Measurements from ENCODE around the gene FGF21. TPM values are rescaled to one million over a fixed set of nuclear protein-coding genes. Genes with fewer than 3 reads are reported as not detected.

The FGF21 gene
- polyA plus RNA-seq, 1 of the 3 experiments (the other 2 are of a cell fraction) = not detected

DNA sequence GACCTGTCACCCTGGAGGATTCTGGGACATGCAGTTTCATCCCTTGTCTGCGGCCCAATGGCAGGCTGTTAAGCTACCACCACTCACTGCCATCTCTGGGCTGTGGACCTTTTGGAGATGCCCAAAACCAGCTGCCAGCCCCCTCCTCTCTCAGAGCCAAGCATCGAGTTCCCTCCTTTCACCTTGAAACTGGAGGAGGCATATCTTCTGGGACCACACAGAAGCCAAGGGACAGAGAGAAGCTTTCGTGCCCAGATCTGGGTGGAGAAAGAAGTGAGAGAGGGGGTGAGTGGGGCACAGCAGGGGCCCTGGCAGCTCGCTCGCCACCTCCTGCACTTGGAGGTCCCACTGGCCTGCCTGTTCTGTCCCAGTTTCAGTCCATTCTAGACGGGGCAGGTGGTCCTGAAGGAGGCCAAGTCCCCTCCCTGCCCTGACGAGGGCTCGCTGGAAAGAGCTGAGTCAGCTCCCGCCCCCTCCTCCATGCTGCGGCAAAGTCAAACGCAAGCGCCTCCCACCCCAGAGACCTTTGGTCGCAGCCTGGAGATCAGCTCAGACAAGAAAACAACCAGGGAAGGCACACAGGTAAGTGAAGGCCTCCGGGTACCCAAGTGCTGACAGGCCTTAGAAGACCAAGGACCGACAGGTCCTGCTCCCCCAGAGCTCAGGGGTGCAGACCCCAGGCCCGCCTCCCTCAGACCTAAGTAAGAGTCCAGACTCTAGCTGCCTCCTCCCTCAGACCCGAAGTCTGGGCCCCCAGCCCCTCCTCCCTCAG, 51.7 kb downstream of the FGF21 start:
- H3K9me3 ChIP-seq = no peaks in the 10 kb centered on the region
- no peaks in the 10 kb centered on the region for H3K27me3 ChIP-seq (ENCODE audit: insufficient read depth)
- POLR2A ChIA-PET = interaction anchor here (1.2 kb wide), 1 partner anchor 12 kb away, joined by 5 read pairs; no protein-coding TSS in a partner anchor
- peak; percentile 19 for DNase-seq
- H3K36me3 ChIP-seq (replicated peaks in 1 of 2; ENCODE audit: control insufficient read depth in 1 of 2, insufficient read depth in 2 of 2, low read length in 1 of 2) = peaks cover 0 to 2% of the 10 kb centered on the region in 2 experiments
- no peak overlapping the region for H3K4me2 ChIP-seq
- H3K79me2 ChIP-seq (ENCODE audit: insufficient read depth) = no peaks in the 10 kb centered on the region
- H3K4me1 ChIP-seq (ENCODE audit: control insufficient read depth in 1 of 2, insufficient read depth in 2 of 2, low read depth in 1 of 2, low read length in 1 of 2) = peaks cover 0 to 9% of the 10 kb centered on the region in 2 experiments; a peak in 2 of 4 replicates
- no peaks in the 10 kb centered on the region for H3K9me2 ChIP-seq
- peaks cover 4% of the 10 kb centered on the region for H3F3A ChIP-seq (replicated peaks; ENCODE audit: insufficient read depth)
- CTCF ChIA-PET = interaction anchor here (0.8 to 6.9 kb wide), 9 partner anchors 12 to 193 kb away, joined by 3 to 59 read pairs (median 4); partner anchors contain the start of gene HSD17B14
- no peaks in the 10 kb centered on the region for H4K20me1 ChIP-seq (ENCODE audit: insufficient read depth)
- H3K4me3 ChIP-seq (ENCODE audit: low read depth in 2 of 2, low read length in 1 of 2) = no peak overlapping the region
- H3K27ac ChIP-seq (ENCODE audit: low read depth in 2 of 2, low read length in 1 of 2) = no peak overlapping the region
- TF ChIP-seq TCF12 (IDR thresholded peaks at IDR 0.05) (no peak), EP300 (IDR thresholded peaks at IDR 0.05; ENCODE audit: borderline replicate concordance in 1 of 2, low read depth in 1 of 2, low read length in 1 of 2) (no peak), FOSL2 (IDR thresholded peaks at IDR 0.05; ENCODE audit: borderline replicate concordance, low read depth) (no peak), NFIC (IDR thresholded peaks at IDR 0.05; ENCODE audit: borderline replicate concordance) (no peak), RCOR1 (IDR thresholded peaks at IDR 0.05; ENCODE audit: low read length) (no peak), RFX5 (IDR thresholded peaks at IDR 0.05; ENCODE audit: low read length) (no peak), GATA2 (CRISPR knock-in tag; IDR thresholded peaks at IDR 0.05) (no peak), GABPA (IDR thresholded peaks at IDR 0.05; ENCODE audit: low read depth) (no peak), POLR2AphosphoS5 (IDR thresholded peaks at IDR 0.05; ENCODE audit: low read depth, low read length) (no peak), RXRA (IDR thresholded peaks at IDR 0.05; ENCODE audit: borderline replicate concordance, low read depth) (no peak), SMC3 (IDR thresholded peaks at IDR 0.05; ENCODE audit: low read depth, low read length) (no peak), EZH2phosphoT487 (IDR thresholded peaks at IDR 0.05; ENCODE audit: borderline replicate concordance, low read depth) (no peak), CHD2 (IDR thresholded peaks at IDR 0.05; ENCODE audit: low read length, partially characterized antibody) (no peak), ELF1 (IDR thresholded peaks at IDR 0.05) (no peak), JUND (IDR thresholded peaks at IDR 0.05) (no peak)
- TF ChIP-seq, protein P1, sequence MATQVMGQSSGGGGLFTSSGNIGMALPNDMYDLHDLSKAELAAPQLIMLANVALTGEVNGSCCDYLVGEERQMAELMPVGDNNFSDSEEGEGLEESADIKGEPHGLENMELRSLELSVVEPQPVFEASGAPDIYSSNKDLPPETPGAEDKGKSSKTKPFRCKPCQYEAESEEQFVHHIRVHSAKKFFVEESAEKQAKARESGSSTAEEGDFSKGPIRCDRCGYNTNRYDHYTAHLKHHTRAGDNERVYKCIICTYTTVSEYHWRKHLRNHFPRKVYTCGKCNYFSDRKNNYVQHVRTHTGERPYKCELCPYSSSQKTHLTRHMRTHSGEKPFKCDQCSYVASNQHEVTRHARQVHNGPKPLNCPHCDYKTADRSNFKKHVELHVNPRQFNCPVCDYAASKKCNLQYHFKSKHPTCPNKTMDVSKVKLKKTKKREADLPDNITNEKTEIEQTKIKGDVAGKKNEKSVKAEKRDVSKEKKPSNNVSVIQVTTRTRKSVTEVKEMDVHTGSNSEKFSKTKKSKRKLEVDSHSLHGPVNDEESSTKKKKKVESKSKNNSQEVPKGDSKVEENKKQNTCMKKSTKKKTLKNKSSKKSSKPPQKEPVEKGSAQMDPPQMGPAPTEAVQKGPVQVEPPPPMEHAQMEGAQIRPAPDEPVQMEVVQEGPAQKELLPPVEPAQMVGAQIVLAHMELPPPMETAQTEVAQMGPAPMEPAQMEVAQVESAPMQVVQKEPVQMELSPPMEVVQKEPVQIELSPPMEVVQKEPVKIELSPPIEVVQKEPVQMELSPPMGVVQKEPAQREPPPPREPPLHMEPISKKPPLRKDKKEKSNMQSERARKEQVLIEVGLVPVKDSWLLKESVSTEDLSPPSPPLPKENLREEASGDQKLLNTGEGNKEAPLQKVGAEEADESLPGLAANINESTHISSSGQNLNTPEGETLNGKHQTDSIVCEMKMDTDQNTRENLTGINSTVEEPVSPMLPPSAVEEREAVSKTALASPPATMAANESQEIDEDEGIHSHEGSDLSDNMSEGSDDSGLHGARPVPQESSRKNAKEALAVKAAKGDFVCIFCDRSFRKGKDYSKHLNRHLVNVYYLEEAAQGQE (IDR thresholded peaks at IDR 0.05; ENCODE audit: low read depth, low read length) = no peak
- TF ChIP-seq, protein P2, sequence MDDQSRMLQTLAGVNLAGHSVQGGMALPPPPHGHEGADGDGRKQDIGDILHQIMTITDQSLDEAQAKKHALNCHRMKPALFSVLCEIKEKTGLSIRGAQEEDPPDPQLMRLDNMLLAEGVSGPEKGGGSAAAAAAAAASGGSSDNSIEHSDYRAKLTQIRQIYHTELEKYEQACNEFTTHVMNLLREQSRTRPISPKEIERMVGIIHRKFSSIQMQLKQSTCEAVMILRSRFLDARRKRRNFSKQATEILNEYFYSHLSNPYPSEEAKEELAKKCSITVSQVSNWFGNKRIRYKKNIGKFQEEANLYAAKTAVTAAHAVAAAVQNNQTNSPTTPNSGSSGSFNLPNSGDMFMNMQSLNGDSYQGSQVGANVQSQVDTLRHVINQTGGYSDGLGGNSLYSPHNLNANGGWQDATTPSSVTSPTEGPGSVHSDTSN (IDR thresholded peaks at IDR 0.05) = no peak
- TF ChIP-seq, protein P3, sequence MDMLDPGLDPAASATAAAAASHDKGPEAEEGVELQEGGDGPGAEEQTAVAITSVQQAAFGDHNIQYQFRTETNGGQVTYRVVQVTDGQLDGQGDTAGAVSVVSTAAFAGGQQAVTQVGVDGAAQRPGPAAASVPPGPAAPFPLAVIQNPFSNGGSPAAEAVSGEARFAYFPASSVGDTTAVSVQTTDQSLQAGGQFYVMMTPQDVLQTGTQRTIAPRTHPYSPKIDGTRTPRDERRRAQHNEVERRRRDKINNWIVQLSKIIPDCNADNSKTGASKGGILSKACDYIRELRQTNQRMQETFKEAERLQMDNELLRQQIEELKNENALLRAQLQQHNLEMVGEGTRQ (IDR thresholded peaks at IDR 0.05; ENCODE audit: borderline replicate concordance, low read depth, low read length) = no peak
- TF ChIP-seq, protein P4, sequence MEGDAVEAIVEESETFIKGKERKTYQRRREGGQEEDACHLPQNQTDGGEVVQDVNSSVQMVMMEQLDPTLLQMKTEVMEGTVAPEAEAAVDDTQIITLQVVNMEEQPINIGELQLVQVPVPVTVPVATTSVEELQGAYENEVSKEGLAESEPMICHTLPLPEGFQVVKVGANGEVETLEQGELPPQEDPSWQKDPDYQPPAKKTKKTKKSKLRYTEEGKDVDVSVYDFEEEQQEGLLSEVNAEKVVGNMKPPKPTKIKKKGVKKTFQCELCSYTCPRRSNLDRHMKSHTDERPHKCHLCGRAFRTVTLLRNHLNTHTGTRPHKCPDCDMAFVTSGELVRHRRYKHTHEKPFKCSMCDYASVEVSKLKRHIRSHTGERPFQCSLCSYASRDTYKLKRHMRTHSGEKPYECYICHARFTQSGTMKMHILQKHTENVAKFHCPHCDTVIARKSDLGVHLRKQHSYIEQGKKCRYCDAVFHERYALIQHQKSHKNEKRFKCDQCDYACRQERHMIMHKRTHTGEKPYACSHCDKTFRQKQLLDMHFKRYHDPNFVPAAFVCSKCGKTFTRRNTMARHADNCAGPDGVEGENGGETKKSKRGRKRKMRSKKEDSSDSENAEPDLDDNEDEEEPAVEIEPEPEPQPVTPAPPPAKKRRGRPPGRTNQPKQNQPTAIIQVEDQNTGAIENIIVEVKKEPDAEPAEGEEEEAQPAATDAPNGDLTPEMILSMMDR (IDR thresholded peaks at IDR 0.05) = no peak
- TF ChIP-seq, protein P5, sequence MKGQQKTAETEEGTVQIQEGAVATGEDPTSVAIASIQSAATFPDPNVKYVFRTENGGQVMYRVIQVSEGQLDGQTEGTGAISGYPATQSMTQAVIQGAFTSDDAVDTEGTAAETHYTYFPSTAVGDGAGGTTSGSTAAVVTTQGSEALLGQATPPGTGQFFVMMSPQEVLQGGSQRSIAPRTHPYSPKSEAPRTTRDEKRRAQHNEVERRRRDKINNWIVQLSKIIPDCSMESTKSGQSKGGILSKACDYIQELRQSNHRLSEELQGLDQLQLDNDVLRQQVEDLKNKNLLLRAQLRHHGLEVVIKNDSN (IDR thresholded peaks at IDR 0.05; ENCODE audit: borderline replicate concordance, low read depth) = no peak
- H3K9ac ChIP-seq = no peak overlapping the region
- H2AFZ ChIP-seq (ENCODE audit: low read depth) = no peak overlapping the region
- 82% methylated on average over 15 of the region's 17 CpGs for WGBS (ENCODE audit: low lambda C conversion rate)

Measured in SK-N-SH (cell line).